Fibroblast of peridontal ligament (primary cell): Measurements from ENCODE around the gene PSD4.

Source experiments
- DNase-seq: peaks from one replicate; pipeline ENCODE4 v3.0.0-alpha.2; 2010; ENCODE audit errors: extremely low read depth

PSD4 gene

GRCh38 chr2:113173542-113174375 is at the start of gene PSD4:
Gene PSD4 (plus strand): TSS chr2:113173971. CDS start chr2:113182457, 8,486 bp downstream.
- no peak for DNase-seq

GRCh38 chr2:113124181-113124961 is 49.4 kb upstream of the PSD4 start:
- no peak for DNase-seq

- DNase-seq, result no peak
Measured at GRCh38 chr2:113124984-113125855, 48.6 kb upstream of the PSD4 start.

- no peak for DNase-seq
Measured at GRCh38 chr2:113126845-113127645, 46.7 kb upstream of the PSD4 start, which contains the start of gene IL1RN. Gene IL1RN (plus strand): TSS chr2:113127598. CDS start chr2:113127625, 27 bp downstream.

- DNase-seq, result no peak
Measured at GRCh38 chr2:113127646-113128570, 45.9 kb upstream of the PSD4 start.

GRCh38 chr2:113129519-113130078 is 44.2 kb upstream of the PSD4 start:
- DNase-seq, result no peak

GRCh38 chr2:113131352-113132185 is 42.2 kb upstream of the PSD4 start:
- DNase-seq, result no peak

- DNase-seq, result no peak
Measured at GRCh38 chr2:113132414-113133021, 41.3 kb upstream of the PSD4 start.

GRCh38 chr2:113133704-113134598 is 39.8 kb upstream of the PSD4 start:
- no peak for DNase-seq

- DNase-seq, result no peak
Measured at GRCh38 chr2:113134717-113135116, 39.1 kb upstream of the PSD4 start.

- no peak for DNase-seq
Measured at GRCh38 chr2:113135317-113135716, 38.5 kb upstream of the PSD4 start.

GRCh38 chr2:113136828-113137775 is 36.7 kb upstream of the PSD4 start:
- peak; percentile 62 for DNase-seq

- no peak for DNase-seq
Measured at GRCh38 chr2:113137827-113138226, 35.9 kb upstream of the PSD4 start.

- peak; percentile 77 for DNase-seq
Measured at GRCh38 chr2:113138428-113139322, 35.1 kb upstream of the PSD4 start.

- DNase-seq, result no peak
Measured at GRCh38 chr2:113141451-113141850, 32.3 kb upstream of the PSD4 start.
